Endodermal cell (in vitro differentiated cells): ENCODE results near the gene ATP1A4. TPM values are rescaled to one million over a fixed set of nuclear protein-coding genes. Genes with fewer than 3 reads are reported as not detected.

Experiments used
- DNase-seq: peaks from one replicate; pipeline ENCODE4 v3.0.0-alpha.2; 2017
- H3K27ac ChIP-seq: 2 replicates; pipeline ENCODE4 v1.5.1; 2013; ENCODE audit warnings: mild to moderate bottlenecking, low read depth, low read length, moderate library complexity
- H3K27me3 ChIP-seq: 2 replicates; pipeline ENCODE4 v1.6.1; 2013; ENCODE audit warnings: mild to moderate bottlenecking, low read length, moderate library complexity; ENCODE audit not compliant: insufficient read depth, control insufficient read depth, poor library complexity, severe bottlenecking
- H3K36me3 ChIP-seq: 2 replicates; pipeline ENCODE4 v1.7.0; 2013; ENCODE audit warnings: mild to moderate bottlenecking, low read length, moderate library complexity; ENCODE audit not compliant: control insufficient read depth, insufficient read depth
- H3K4me1 ChIP-seq: one replicate; pipeline ENCODE4 v1.7.0; 2013; ENCODE audit warnings: low read length; ENCODE audit not compliant: control insufficient read depth, insufficient read depth
- H3K4me3 ChIP-seq: 2 replicates; pipeline ENCODE4 v1.5.1; 2013; ENCODE audit warnings: mild to moderate bottlenecking, low read length, moderate library complexity
- H3K9ac ChIP-seq: 2 replicates; pipeline ENCODE4 v1.6.1; 2013; ENCODE audit warnings: mild to moderate bottlenecking, low read length, moderate library complexity; ENCODE audit not compliant: poor library complexity, severe bottlenecking; ENCODE audit errors: extremely low read depth
- H3K9me3 ChIP-seq: 2 replicates; pipeline ENCODE4 v1.6.1; 2013; ENCODE audit warnings: mild to moderate bottlenecking, low read length, moderate library complexity; ENCODE audit not compliant: control insufficient read depth
- H3K27ac Mint-ChIP-seq: 2 replicates; pipeline ENCODE4 v1.8.0; 2020; ENCODE audit warnings: mixed read lengths
- H3K27me3 Mint-ChIP-seq: 2 replicates; pipeline ENCODE4 v1.8.0; 2021; ENCODE audit warnings: mild to moderate bottlenecking, mixed read lengths; ENCODE audit not compliant: insufficient read depth
- H3K36me3 Mint-ChIP-seq: 2 replicates; pipeline ENCODE4 v1.8.0; 2020; ENCODE audit warnings: low read depth, mixed read lengths
- H3K4me1 Mint-ChIP-seq: 2 replicates; pipeline ENCODE4 v1.8.0; 2020; ENCODE audit warnings: mixed read lengths
- H3K4me3 Mint-ChIP-seq: 2 replicates; pipeline ENCODE4 v1.8.0; 2020; ENCODE audit warnings: mild to moderate bottlenecking, moderate library complexity, mixed read lengths
- H3K9me3 Mint-ChIP-seq: 2 replicates; pipeline ENCODE4 v1.8.0; 2020; ENCODE audit warnings: mild to moderate bottlenecking, mixed read lengths
- WGBS, 2 experiments: methylation state at CpG; one replicate each; pipeline versions ENCODE4 v1.1.5 to v1.1.7; 2013; ENCODE audit warnings: missing lambda C conversion rate in 2 of 2, mixed read lengths in 1 of 2; ENCODE audit not compliant: insufficient coverage in 1 of 2, insufficient read length in 1 of 2; 5-methylcytosine and 5-hydroxymethylcytosine counted together
- total RNA-seq, 2 donors: library from RNA; stranded (reverse); fragmentation: NEBNext Ultra II Directional in 1 of 2; extraction: Animal tissue kit (Norgen Biotek cat#: 25700) in 1 of 2; gene quantifications; 2 replicates in 1 of 2; 3 replicates in 1 of 2; pipeline ENCODE4 v1.2.1, GENCODE V29; 2021
- TF ChIP-seq, protein P1 (sequence below): fragments of 200-600 bp; sonication (generic); conservative IDR thresholded peaks from 2 replicates; pipeline ENCODE4 v1.5.0; 2021; ENCODE audit warnings: antibody characterized with exemption, mild to moderate bottlenecking

Gene ATP1A4
- total RNA-seq, 2 donors from 2014 or later: 0.55 to 0.75 TPM

DNA sequence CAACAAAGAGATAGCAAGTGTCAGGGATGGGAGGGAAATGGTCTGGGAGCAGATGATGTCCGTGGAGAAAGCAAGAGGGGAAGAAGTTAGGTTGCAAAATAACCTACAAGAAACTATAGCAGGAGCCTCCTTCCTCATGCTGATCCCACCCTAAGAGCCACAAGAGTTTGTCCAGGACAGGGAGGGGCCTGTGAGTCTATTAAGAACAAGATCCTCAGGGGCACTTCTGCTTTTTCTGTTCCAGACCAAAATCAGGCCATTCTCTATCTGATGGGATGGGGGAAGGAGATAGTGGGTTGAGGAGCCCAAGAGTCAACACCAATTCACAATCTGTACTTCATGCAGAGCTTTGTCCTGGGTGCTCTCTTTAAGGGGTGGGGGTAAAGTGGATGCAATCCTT is 7.7 kb upstream of the ATP1A4 start:
- H3K9me3 Mint-ChIP-seq: no peaks in the 10 kb centered on the region
- Histone ChIP-seq H3K9ac (no peak overlapping the region), H3K4me3 (no peak overlapping the region), H3K36me3 (no peaks in the 10 kb centered on the region), H3K9me3 (no peaks in the 10 kb centered on the region), H3K27me3 (no peaks in the 10 kb centered on the region), H3K4me1 (no peaks in the 10 kb centered on the region), H3K27ac (no peak overlapping the region)
- no peak overlapping the region for H3K4me3 Mint-ChIP-seq
- DNase-seq: no peak
- H3K27ac Mint-ChIP-seq: no peak overlapping the region
- H3K4me1 Mint-ChIP-seq: peaks cover 10% of the 10 kb centered on the region
- peaks cover 11% of the 10 kb centered on the region for H3K27me3 Mint-ChIP-seq
- TF ChIP-seq, protein P1, sequence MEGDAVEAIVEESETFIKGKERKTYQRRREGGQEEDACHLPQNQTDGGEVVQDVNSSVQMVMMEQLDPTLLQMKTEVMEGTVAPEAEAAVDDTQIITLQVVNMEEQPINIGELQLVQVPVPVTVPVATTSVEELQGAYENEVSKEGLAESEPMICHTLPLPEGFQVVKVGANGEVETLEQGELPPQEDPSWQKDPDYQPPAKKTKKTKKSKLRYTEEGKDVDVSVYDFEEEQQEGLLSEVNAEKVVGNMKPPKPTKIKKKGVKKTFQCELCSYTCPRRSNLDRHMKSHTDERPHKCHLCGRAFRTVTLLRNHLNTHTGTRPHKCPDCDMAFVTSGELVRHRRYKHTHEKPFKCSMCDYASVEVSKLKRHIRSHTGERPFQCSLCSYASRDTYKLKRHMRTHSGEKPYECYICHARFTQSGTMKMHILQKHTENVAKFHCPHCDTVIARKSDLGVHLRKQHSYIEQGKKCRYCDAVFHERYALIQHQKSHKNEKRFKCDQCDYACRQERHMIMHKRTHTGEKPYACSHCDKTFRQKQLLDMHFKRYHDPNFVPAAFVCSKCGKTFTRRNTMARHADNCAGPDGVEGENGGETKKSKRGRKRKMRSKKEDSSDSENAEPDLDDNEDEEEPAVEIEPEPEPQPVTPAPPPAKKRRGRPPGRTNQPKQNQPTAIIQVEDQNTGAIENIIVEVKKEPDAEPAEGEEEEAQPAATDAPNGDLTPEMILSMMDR: no peak
- H3K36me3 Mint-ChIP-seq: no peaks in the 10 kb centered on the region
- WGBS, 2 experiments: 79 to 80% methylated on average over 1 of the region's 1 CpG

DNA sequence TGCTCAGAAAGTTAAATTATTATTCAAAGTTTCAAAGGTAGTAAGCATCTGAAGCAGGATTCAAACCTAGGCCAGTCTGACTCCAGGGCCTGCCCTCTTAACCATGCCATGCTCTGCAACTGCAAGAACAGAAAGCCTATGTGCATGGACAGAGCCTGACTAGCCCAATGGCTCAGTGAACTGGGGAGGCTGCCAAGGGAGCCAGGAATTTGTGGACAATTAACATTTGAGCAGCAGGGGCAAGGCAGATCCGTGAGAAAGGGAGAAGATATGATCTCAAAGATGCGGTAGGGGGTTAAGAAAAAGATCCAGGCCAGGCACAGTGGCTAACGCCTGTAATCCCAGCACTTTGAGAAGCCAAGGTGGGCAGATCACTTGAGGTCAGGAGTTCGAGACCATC is 6.5 kb upstream of the ATP1A4 start:
- DNase-seq: no peak
- Histone ChIP-seq H3K9ac (no peak overlapping the region), H3K4me1 (no peaks in the 10 kb centered on the region), H3K9me3 (no peaks in the 10 kb centered on the region), H3K36me3 (no peaks in the 10 kb centered on the region), H3K27ac (no peak overlapping the region), H3K4me3 (no peak overlapping the region), H3K27me3 (no peaks in the 10 kb centered on the region)
- Mint-ChIP-seq H3K9me3 (no peaks in the 10 kb centered on the region), H3K27me3 (peaks cover 10% of the 10 kb centered on the region), H3K4me3 (no peak overlapping the region), H3K4me1 (peaks cover 10% of the 10 kb centered on the region), H3K27ac (no peak overlapping the region), H3K36me3 (no peaks in the 10 kb centered on the region)
- TF ChIP-seq, protein P1: no peak
- WGBS, 2 experiments: 77 to 82% methylated on average over 4 of the region's 4 CpGs

DNA sequence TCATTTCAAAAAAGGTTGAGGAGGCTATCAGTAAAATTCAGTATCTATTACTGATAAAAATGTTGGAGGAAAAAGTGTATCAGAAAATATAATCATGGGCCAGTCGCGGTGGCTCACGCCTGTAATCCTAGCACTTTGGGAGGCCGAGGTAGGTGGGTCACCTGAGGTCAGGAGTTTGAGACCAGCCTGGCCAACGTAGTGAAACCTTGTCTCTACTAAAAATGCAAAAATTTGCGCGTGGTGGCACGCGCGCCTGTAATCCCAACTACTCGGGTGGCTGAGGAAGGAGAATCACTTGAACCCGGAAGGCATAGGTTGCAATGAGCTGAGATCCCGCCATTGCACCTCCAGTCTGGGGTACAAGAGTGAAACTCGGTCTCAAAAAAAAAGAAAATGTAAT is 5.3 kb upstream of the ATP1A4 start:
- no peaks in the 10 kb centered on the region for H3K27me3 ChIP-seq
- Mint-ChIP-seq H3K27ac (no peak overlapping the region), H3K27me3 (peaks cover 9% of the 10 kb centered on the region), H3K9me3 (no peaks in the 10 kb centered on the region), H3K4me1 (peaks cover 10% of the 10 kb centered on the region), H3K36me3 (no peaks in the 10 kb centered on the region), H3K4me3 (no peak overlapping the region)
- TF ChIP-seq, protein P1: no peak
- WGBS, 2 experiments: 92 to 96% methylated on average over 13 to 14 of the region's 14 CpGs
- H3K27ac ChIP-seq: no peak overlapping the region
- no peaks in the 10 kb centered on the region for H3K4me1 ChIP-seq
- no peaks in the 10 kb centered on the region for H3K36me3 ChIP-seq
- no peaks in the 10 kb centered on the region for H3K9me3 ChIP-seq
- H3K4me3 ChIP-seq: no peak overlapping the region
- no peak overlapping the region for H3K9ac ChIP-seq
- DNase-seq: no peak
